Lower leg skin (tissue), 3 donors: ENCODE data around the gene SORD.
"Not testable (repeated sequence)": the region's sequence is repeated elsewhere in the genome, so short reads cannot be mapped to it uniquely, and the experiment has no call there.

Experiments
- CTCF ChIP-seq, 3 donors: fragments of 450-650 bp; IDR thresholded peaks; one replicate each; pipeline ENCODE4 v1.5.1; 2016; ENCODE audit warnings: antibody characterized with exemption in 3 of 3, mild to moderate bottlenecking in 3 of 3, moderate library complexity in 2 of 3
- POLR2A ChIP-seq, 2 donors: fragments of 450-650 bp; IDR thresholded peaks; one replicate each; pipeline ENCODE4 v1.6.1; 2016 to 2017; ENCODE audit warnings: antibody characterized with exemption in 2 of 2, mild to moderate bottlenecking in 1 of 2, moderate library complexity in 1 of 2

GRCh38 chr15:45020901-45021259 lies 2.1 kb upstream of the SORD start:
- TF ChIP-seq CTCF, POLR2A (IDR thresholded peaks at IDR 0.05): not testable (repeated sequence)
